GM12873 (cell line): Measurements from ENCODE around the gene WBP2.
A peak's percentile ranks its signal among the peaks of the same experiment; 100 is the strongest.

Experiments
- TF ChIP-seq, protein P1 (sequence below): IDR thresholded peaks from 2 replicates; pipeline ENCODE4 v1.5.1; 2012; ENCODE audit warnings: low read depth, mild to moderate bottlenecking, moderate library complexity, low read length, control low read depth; ENCODE audit not compliant: insufficient read depth; ENCODE audit errors: missing control alignments

The WBP2 gene

DNA sequence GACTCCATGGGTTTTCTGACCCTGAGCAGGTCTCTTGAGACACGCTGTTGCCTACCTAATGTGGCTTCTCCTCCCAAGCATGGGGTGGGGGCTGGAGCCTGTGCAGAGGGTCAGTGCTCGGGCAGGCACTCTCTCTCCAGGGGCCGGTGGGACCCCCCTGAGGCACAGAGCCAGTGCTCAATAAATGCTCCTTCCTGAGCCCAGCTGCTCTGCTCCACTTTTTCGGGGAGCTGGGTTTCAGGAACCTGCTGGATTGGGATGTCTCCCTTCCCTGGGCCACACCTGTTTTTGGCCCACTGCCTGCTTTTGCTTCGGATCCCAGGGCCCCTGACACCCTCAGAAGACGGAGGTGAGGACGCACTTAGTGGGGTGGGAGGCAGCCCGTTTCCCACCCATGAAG is 42.9 kb upstream of the WBP2 start:
- TF ChIP-seq, protein P1, sequence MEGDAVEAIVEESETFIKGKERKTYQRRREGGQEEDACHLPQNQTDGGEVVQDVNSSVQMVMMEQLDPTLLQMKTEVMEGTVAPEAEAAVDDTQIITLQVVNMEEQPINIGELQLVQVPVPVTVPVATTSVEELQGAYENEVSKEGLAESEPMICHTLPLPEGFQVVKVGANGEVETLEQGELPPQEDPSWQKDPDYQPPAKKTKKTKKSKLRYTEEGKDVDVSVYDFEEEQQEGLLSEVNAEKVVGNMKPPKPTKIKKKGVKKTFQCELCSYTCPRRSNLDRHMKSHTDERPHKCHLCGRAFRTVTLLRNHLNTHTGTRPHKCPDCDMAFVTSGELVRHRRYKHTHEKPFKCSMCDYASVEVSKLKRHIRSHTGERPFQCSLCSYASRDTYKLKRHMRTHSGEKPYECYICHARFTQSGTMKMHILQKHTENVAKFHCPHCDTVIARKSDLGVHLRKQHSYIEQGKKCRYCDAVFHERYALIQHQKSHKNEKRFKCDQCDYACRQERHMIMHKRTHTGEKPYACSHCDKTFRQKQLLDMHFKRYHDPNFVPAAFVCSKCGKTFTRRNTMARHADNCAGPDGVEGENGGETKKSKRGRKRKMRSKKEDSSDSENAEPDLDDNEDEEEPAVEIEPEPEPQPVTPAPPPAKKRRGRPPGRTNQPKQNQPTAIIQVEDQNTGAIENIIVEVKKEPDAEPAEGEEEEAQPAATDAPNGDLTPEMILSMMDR = no peak

DNA sequence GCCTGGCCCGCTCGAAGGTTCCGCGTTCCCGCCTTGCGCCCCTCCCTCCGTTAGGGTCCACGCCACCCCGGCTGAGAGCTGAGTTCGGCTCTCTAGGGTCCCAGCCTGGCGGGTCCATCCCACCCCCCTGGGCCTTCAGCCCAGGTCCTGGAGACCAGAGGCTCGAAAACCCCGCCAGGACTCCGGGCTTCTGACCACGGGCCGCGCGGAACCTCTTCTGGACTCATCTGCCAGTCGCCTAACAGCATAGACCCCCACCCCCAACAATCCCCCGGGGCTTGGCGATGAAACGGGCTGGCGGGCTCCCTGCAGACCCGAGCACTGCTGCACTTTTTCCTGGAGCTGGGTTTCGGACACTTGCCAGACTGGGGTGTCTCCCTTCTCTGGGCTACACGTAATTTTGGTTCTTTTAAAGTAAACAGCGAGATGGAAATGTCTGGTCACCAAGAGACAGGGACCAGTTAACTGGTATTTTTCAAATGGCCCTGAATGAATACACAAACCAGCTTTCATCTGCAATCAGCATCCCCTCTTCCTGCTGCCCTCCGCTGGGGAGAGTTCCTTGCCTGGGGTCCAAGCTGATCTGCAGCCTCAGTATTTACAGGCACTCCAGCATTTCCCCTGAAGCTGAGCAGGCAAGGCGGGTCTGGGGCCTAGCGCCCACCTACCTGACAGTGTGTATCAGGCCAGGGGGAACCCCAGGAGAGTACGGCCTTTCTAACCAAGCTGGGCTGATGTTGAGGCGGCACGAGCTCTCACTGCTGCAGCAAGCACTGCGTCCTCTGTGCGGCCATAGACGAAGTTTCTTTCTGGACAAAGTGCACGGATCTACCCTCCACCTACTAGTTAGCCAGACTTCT is 42.3 kb upstream of the WBP2 start:
- TF ChIP-seq, protein P1 = no peak

DNA sequence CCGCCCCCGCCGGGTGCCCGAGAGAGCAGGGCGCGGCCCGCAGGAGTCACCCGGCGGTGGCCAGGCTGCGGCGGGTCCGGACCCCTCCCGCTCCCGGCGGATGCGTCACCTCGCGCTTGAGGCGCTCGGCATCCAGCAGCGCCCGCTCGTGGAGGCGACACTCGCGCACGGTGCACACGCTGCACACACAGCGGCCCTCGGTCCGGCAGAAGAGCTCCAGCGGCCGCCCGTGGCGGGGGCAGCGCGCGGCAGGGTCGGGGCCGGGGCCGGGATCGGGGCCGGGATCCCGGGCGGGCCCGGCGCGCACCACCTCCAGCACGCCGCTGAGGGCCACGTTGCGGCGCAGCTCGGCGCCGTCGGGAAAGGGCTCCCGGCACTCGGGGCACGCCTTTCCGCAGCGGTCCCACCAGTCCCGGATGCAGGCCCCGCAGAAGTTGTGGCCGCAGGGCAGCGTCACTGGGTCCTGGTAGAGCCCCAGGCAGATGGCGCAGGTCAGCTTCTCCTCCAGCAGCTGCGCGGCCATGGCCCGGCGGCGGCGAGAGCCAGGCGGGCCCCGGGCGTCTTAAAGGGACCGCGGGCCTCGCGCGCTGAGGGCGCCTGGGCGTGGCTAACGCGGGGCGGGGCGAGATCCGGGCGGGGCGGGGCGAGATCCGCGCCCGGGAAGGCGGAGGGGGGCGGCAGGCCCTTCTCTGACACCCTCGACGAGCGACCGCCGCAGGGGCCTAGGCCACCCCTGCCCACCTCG is 41.5 kb upstream of the WBP2 start, which contains the start of gene TRIM65:
TRIM65 (minus strand) TSS at position 537 of the 745 bp plus-strand sequence; CDS start at position 523, 14 bp downstream.
- TF ChIP-seq, protein P1 = peak; percentile 37

DNA sequence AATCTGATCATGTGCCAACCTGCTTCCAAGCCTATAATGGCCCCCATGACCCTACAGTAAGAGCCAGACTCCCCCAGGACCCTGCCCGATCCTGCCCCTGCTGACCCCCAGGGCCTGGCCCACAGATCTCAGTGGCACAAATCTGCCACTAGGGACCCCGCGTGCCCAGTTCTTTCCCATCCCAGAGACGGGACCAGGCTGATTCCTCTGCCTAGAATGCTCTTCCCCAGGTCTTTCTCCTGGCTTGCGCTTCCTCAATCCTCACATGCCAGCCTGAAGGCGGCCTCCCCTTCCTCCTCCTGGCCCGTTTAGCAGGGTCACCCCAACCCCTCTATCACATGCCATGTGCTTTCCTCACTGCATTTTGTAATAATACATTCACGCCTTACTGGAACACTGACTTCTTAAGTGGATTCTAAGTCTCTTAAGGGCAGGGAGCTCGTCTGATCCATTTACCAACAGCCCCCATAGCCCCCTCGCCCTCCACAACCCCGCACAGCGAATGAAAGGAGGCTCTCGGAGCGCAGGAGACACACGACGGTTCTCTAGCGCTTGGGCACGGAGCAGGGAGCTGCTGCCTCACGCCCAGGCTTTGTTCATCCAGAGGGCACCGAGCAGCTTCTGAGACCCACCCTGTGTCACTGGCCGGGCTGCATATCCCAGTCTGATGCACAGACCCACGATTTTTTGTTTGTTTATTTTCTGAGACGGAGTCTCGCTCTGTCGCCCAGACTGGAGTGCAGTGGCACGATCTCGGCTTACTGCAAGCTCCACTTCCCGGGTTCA is 40.4 kb upstream of the WBP2 start:
- TF ChIP-seq, protein P1 = peak; percentile 56

DNA sequence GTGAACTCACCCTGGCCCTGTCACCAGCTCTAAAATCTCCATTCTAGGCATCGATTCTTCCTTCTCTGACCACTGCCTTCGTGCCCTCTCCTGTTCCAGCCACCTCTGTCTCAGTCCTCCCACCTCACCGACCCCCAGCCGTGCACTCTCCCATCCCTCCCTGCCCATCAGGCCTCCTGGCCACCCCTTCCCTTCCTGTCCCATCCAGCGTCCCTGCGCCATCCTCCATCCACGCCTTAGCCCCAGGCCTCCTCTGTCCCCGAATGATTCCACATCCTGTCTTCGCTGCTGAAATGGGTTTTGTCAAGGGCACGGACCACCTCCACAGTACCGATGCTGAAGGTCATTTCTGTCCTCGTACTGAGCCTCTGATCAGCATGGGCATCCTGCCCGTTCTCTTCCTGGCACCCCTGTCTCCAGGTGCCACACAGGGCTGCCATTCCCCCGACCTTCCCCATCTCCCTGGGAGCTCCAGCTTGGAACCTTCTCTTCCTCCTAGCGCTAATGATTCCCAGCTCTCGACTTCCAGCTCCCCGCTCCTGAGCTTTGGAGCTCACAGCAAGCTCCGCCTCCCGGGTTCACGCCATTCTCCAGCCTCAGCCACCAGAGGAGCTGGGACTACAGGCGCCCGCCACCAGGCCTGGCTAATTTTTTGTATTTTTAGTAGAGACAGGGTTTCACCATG is 39.1 kb upstream of the WBP2 start:
- TF ChIP-seq, protein P1 = no peak

DNA sequence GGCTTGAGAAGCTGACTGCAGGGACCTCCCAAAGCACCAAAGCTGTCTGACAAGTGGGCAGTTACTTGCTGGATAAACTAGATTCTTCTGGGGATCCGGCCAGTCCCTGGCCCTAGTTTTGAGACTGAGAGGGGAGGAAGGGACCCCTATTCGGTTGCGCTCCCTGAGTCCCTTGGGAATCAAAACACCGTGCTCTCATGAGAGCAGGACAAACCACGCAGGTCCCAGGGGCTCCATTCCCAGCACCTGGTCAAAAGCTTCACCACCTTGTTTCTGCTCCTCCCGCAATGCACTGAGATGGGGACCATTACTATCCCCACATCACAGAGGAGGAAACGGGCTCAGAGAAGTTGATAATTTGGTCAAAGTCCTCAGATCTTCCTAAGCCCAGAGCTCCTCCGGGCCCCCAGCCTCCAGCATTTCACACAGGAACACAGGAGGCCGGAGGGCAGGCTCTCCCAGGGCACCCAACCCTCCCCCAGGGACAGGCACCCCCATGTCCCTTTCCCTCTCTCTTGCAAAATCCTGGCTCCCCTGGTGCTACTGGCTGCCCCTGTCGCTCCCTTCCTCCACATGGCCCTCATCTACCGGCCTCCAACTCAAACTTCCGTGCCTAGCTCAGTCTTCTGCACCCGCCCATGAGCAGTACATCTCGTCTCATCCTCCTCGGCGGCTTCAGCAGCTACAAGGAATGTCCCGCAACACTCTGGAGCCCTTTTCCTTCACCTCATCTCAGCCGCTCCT is 38.3 kb upstream of the WBP2 start:
- TF ChIP-seq, protein P1 = no peak
